Measurements from ENCODE around the gene NELFCD. TPM values are rescaled to one million over a fixed set of nuclear protein-coding genes. Genes with fewer than 3 reads are reported as not detected.
"Not testable (repeated sequence)": the region's sequence is repeated elsewhere in the genome, so short reads cannot be mapped to it uniquely, and the experiment has no call there.

Gene NELFCD
- total RNA-seq, 6 experiments from 2014 or later = 31.1 to 41.4 (median 36.5) TPM

DNA sequence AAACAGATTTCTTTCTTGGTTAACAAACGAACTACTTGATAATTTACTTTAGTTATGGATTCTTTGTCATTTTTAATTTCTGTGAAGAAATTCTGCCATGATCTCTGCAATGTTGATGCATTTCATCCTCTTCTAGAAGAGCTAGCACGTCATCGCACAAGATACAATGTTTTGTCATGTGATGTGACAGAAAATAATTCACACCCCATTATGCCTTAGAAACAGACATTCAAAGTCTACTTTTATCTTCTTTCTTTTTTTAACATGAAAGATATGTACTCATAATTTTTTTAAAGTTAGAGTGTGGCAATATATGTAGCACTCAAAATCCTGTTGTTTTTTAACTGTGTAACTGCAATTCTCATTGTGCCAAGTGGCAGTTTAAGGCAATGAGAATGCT lies 39.6 kb upstream of the NELFCD start:
- intact Hi-C loops (cut with DNase I) = no loop called here
- WGBS (ENCODE audit: insufficient coverage, low coverage, low lambda C conversion rate, missing lambda C conversion rate) = 69% methylated on average over 3 of the region's 3 CpGs

DNA sequence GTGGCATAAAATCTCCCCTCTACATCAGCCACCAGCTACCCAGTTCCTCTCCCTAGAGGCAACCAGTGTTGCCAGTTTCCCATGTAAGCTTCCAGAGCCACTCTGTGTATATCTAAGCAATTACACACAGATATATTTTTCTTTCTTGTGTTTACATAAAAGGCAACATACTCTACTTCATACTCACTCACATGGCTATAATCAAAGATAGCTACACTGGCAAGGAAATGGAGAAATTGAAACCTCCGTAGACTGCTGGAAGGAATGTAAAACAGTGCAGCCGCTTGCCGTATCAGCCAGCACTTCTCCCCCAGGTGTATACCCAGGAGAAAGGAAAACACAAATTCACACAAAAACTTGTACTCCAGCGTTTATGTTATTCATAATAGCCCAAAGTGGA lies 38.5 kb upstream of the NELFCD start:
- H3K4me1 ChIP-seq = no peaks in the 10 kb centered on the region
- H3K27ac ChIP-seq = no peak overlapping the region
- ATAC-seq (no peak), DNase-seq (no peak)
- WGBS (ENCODE audit: insufficient coverage, low coverage, low lambda C conversion rate, missing lambda C conversion rate) = 59% methylated on average over 4 of the region's 4 CpGs
- H3K36me3 ChIP-seq = no peaks in the 10 kb centered on the region
- no peaks in the 10 kb centered on the region for H3K9me3 ChIP-seq
- no peak overlapping the region for H3K4me3 ChIP-seq
- intact Hi-C loops (cut with DNase I) = no loop called here
- no peaks in the 10 kb centered on the region for H3K27me3 ChIP-seq
- TF ChIP-seq, protein P1, sequence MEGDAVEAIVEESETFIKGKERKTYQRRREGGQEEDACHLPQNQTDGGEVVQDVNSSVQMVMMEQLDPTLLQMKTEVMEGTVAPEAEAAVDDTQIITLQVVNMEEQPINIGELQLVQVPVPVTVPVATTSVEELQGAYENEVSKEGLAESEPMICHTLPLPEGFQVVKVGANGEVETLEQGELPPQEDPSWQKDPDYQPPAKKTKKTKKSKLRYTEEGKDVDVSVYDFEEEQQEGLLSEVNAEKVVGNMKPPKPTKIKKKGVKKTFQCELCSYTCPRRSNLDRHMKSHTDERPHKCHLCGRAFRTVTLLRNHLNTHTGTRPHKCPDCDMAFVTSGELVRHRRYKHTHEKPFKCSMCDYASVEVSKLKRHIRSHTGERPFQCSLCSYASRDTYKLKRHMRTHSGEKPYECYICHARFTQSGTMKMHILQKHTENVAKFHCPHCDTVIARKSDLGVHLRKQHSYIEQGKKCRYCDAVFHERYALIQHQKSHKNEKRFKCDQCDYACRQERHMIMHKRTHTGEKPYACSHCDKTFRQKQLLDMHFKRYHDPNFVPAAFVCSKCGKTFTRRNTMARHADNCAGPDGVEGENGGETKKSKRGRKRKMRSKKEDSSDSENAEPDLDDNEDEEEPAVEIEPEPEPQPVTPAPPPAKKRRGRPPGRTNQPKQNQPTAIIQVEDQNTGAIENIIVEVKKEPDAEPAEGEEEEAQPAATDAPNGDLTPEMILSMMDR (IDR thresholded peaks at IDR 0.05) = no peak
- no peak for TF ChIP-seq POLR2A (IDR thresholded peaks at IDR 0.05)

More for the DNA sequence above, 39.6 kb upstream of the NELFCD start:
- Histone ChIP-seq H3K27me3 (no peaks in the 10 kb centered on the region), H3K9me3 (no peaks in the 10 kb centered on the region), H3K27ac (no peak overlapping the region), H3K36me3 (no peaks in the 10 kb centered on the region), H3K4me1 (no peaks in the 10 kb centered on the region), H3K4me3 (no peak overlapping the region)
- no peak for DNase-seq
- ATAC-seq = no peak
- no peak for TF ChIP-seq POLR2A (IDR thresholded peaks at IDR 0.05)
- TF ChIP-seq, protein P1 (IDR thresholded peaks at IDR 0.05) = no peak

DNA sequence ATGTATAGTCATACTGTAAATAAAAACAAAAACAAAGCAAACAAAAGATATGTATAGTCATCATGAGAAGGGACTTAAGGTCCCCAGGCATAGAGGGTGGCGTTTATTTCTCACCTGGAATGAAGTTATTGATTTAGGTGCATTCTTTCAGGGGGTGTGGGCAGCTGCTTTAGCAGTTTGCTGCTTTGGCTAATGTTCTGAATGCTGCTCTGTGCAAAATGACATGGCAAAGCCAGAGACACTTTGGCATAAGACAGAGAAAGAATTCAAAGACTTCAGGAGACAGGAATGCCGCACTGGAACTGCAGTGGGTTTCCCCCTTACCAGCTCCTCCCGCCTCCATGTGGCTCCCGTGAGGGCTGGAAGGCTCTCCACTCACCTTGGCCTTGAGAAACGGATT lies 36.4 kb upstream of the NELFCD start:
- Histone ChIP-seq H3K9me3 (no peaks in the 10 kb centered on the region), H3K36me3 (no peaks in the 10 kb centered on the region), H3K27me3 (no peaks in the 10 kb centered on the region), H3K27ac (no peak overlapping the region), H3K4me1 (no peaks in the 10 kb centered on the region), H3K4me3 (no peak overlapping the region)
- WGBS (ENCODE audit: insufficient coverage, low coverage, low lambda C conversion rate, missing lambda C conversion rate) = 77% methylated on average over 4 of the region's 5 CpGs
- no peak for TF ChIP-seq POLR2A (IDR thresholded peaks at IDR 0.05)
- TF ChIP-seq, protein P1 (IDR thresholded peaks at IDR 0.05) = no peak
- DNase-seq = no peak
- intact Hi-C loops (cut with DNase I) = no loop called here
- ATAC-seq = no peak

DNA sequence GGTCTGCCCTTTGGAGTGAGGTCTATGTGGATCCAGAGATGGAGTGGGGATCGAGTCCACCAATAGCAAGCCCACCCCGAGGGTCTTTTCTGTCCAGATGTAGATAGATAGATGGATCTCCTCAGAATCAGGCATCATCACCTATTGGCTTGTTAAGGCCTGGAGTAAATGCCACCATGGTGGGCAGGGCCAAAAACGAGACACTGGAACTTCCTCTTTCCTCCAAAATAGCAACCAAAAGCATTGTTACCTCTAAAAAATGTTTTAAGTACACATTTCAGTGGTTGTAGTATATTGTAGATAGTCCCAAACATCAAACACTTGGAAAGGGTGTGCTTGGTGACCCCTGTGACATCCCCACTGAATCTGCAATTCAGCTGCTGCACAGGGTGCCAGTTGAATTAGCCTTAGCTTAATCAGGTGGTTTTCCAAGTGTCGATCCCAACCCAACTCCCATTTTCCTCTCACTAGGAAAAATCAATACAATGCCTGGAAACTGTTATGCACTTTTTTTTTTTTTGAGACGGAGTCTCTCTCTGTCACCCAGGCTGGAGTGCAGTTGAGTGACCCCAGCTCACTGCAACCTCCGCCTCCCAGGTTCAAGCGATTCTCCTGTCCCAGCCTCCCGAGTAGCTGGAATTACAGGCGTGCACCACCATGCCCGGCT lies 35.0 kb upstream of the NELFCD start:
- Histone ChIP-seq H3K27ac (no peak overlapping the region), H3K27me3 (no peaks in the 10 kb centered on the region), H3K4me3 (no peak overlapping the region), H3K4me1 (no peaks in the 10 kb centered on the region), H3K9me3 (no peaks in the 10 kb centered on the region), H3K36me3 (no peaks in the 10 kb centered on the region)
- no peak for ATAC-seq
- TF ChIP-seq POLR2A (IDR thresholded peaks at IDR 0.05) = no peak
- TF ChIP-seq, protein P1 (IDR thresholded peaks at IDR 0.05) = no peak
- WGBS (ENCODE audit: insufficient coverage, low coverage, low lambda C conversion rate, missing lambda C conversion rate) = 72% methylated on average over 9 of the region's 10 CpGs
- no peak for DNase-seq
- intact Hi-C loops (cut with DNase I) = no loop called here

DNA sequence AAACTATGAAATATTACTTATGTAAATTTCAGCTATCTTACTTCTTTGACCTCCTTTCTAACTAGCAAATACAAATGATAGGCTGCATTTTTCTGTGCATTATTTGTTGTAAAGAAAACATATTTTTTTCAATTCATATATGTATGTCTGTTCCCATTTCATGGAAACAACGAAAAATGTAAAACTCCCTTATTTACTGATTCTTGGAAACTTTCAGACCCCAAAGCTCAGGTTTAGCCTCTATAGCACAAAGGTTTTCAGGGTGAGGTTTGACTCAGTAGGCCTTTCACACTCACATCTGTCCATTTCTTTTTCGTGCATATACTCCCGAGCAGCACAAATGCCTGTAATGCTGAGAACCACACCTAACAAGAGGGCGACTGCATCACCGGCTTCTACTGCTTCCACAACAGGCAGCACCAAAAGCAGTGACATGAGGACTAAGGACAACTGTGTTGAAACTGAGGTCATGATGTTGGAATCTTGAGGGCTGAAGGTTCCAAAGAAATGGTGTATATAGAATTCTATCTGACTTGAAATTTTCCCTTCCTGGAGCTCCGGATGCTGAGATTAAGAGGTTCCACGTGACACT lies 33.2 kb upstream of the NELFCD start:
- 76% methylated on average over 7 of the region's 7 CpGs for WGBS (ENCODE audit: insufficient coverage, low coverage, low lambda C conversion rate, missing lambda C conversion rate)

More for the DNA sequence above, 33.2 kb upstream of the NELFCD start:
- DNase-seq; H3K4me3 ChIP-seq; H3K4me1 ChIP-seq; intact Hi-C loops (cut with DNase I); H3K9me3 ChIP-seq; ATAC-seq; H3K27me3 ChIP-seq; H3K36me3 ChIP-seq; H3K27ac ChIP-seq: not testable (repeated sequence)
